Loucy (cell line): ENCODE measurements around the gene AFAP1L1.

ENCODE experiments used
- H2AFZ ChIP-seq: fragments of 200-600 bp; sonication (generic); 2 replicates; pipeline ENCODE4 v1.6.0; 2016; ENCODE audit warnings: antibody characterized with exemption, mild to moderate bottlenecking, low read length, moderate library complexity
- H3F3A ChIP-seq: fragments of 200-600 bp; 2 replicates; pipeline ENCODE4 v1.6.0; 2016; ENCODE audit warnings: antibody characterized with exemption, low read depth, mild to moderate bottlenecking
- H3K27me3 ChIP-seq: fragments of 200-600 bp; sonication (generic); 2 replicates; pipeline ENCODE4 v1.6.1; 2014; ENCODE audit warnings: low read length, mild to moderate bottlenecking; ENCODE audit not compliant: insufficient read depth, poor library complexity, severe bottlenecking
- H3K36me3 ChIP-seq: fragments of 200-600 bp; sonication (generic); 2 replicates; pipeline ENCODE4 v1.6.1; 2016; ENCODE audit warnings: low read length; ENCODE audit not compliant: insufficient read depth
- H3K4me1 ChIP-seq: fragments of 200-600 bp; sonication (generic); 2 replicates; pipeline ENCODE4 v1.5.1; 2014; ENCODE audit warnings: low read length, mild to moderate bottlenecking; ENCODE audit not compliant: insufficient read depth, poor library complexity, severe bottlenecking
- H3K4me2 ChIP-seq: fragments of 200-600 bp; sonication (generic); 2 replicates; pipeline ENCODE4 v1.6.0; 2014; ENCODE audit warnings: antibody characterized with exemption, low read length, low read depth, mild to moderate bottlenecking; ENCODE audit not compliant: poor library complexity, severe bottlenecking
- H3K4me3 ChIP-seq: fragments of 200-600 bp; sonication (generic); 2 replicates; pipeline ENCODE4 v1.5.1; 2014; ENCODE audit warnings: low read length, mild to moderate bottlenecking, mixed read lengths; ENCODE audit not compliant: poor library complexity, severe bottlenecking
- H3K79me2 ChIP-seq: fragments of 200-600 bp; sonication (generic); 2 replicates; pipeline ENCODE4 v1.6.1; 2014; ENCODE audit warnings: low read length; ENCODE audit not compliant: insufficient read depth
- H3K9ac ChIP-seq: fragments of 200-600 bp; sonication (generic); 2 replicates; pipeline ENCODE4 v1.6.0; 2014; ENCODE audit warnings: mild to moderate bottlenecking, low read depth, low read length, moderate library complexity; ENCODE audit not compliant: poor library complexity, severe bottlenecking
- H3K9me2 ChIP-seq: fragments of 200-600 bp; sonication (generic); replicated peaks from 2 replicates; pipeline ENCODE4 v1.6.1; 2016; ENCODE audit warnings: low read depth, low read length, mixed read lengths
- H3K9me3 ChIP-seq: fragments of 200-600 bp; sonication (generic); 2 replicates; pipeline ENCODE4 v1.6.1; 2014; ENCODE audit warnings: mild to moderate bottlenecking, antibody characterized with exemption, low read length, low read depth; ENCODE audit not compliant: insufficient read depth
- H4K20me1 ChIP-seq: fragments of 200-600 bp; sonication (generic); 2 replicates; pipeline ENCODE4 v1.6.0; 2014; ENCODE audit warnings: antibody characterized with exemption, low read length, mild to moderate bottlenecking; ENCODE audit not compliant: insufficient read depth, poor library complexity, severe bottlenecking
- CTCF ChIP-seq: fragments of 200-600 bp; sonication (generic); conservative IDR thresholded peaks from 2 replicates; pipeline ENCODE4 v1.5.1; 2014; ENCODE audit warnings: mild to moderate bottlenecking, antibody characterized with exemption, low read length
- EZH2phosphoT487 ChIP-seq: fragments of 200-600 bp; IDR thresholded peaks from 2 replicates; pipeline ENCODE4 v1.6.1; 2018; ENCODE audit warnings: antibody characterized with exemption, mild to moderate bottlenecking, moderate library complexity, borderline replicate concordance

Gene AFAP1L1

GRCh38 chr5:149285153-149285552 lies 13.5 kb downstream of the AFAP1L1 start:
- Histone ChIP-seq H3K9me2 (no peaks in the 10 kb centered on the region), H2AFZ (no peak overlapping the region), H3F3A (no peaks in the 10 kb centered on the region), H4K20me1 (no peaks in the 10 kb centered on the region), H3K27me3 (no peaks in the 10 kb centered on the region), H3K79me2 (no peaks in the 10 kb centered on the region), H3K4me1 (no peaks in the 10 kb centered on the region), H3K4me3 (no peak overlapping the region), H3K9ac (no peak overlapping the region), H3K4me2 (no peak overlapping the region), H3K9me3 (no peaks in the 10 kb centered on the region), H3K36me3 (no peaks in the 10 kb centered on the region)
- TF ChIP-seq CTCF: no peak

GRCh38 chr5:149288436-149288835 lies 16.8 kb downstream of the AFAP1L1 start:
- H3K4me2 ChIP-seq: no peak overlapping the region
- no peak overlapping the region for H3K9ac ChIP-seq
- no peaks in the 10 kb centered on the region for H3F3A ChIP-seq
- no peaks in the 10 kb centered on the region for H3K79me2 ChIP-seq
- no peaks in the 10 kb centered on the region for H4K20me1 ChIP-seq
- H3K4me1 ChIP-seq: no peaks in the 10 kb centered on the region
- H3K9me3 ChIP-seq: no peaks in the 10 kb centered on the region
- H3K27me3 ChIP-seq: peaks cover 9% of the 10 kb centered on the region
- H3K9me2 ChIP-seq: no peaks in the 10 kb centered on the region
- H3K36me3 ChIP-seq: no peaks in the 10 kb centered on the region
- H3K4me3 ChIP-seq: no peak overlapping the region
- TF ChIP-seq CTCF (no peak), EZH2phosphoT487 (no peak)
- H2AFZ ChIP-seq: no peak overlapping the region

GRCh38 chr5:149289301-149289700 lies 17.6 kb downstream of the AFAP1L1 start:
- Histone ChIP-seq H3F3A (no peaks in the 10 kb centered on the region), H3K4me3 (no peak overlapping the region), H2AFZ (no peak overlapping the region; the same call in 1 of the 2 replicates), H3K9me2 (no peaks in the 10 kb centered on the region), H3K27me3 (peaks cover 9% of the 10 kb centered on the region), H3K79me2 (no peaks in the 10 kb centered on the region), H3K9me3 (no peaks in the 10 kb centered on the region), H3K4me2 (no peak overlapping the region), H3K36me3 (no peaks in the 10 kb centered on the region), H4K20me1 (no peaks in the 10 kb centered on the region), H3K4me1 (no peaks in the 10 kb centered on the region), H3K9ac (no peak overlapping the region)
- TF ChIP-seq CTCF: no peak
- TF ChIP-seq EZH2phosphoT487: no peak
